Neural cell (in vitro differentiated cells): Measurements from ENCODE around the gene IL15RA. TPM values are rescaled to one million over a fixed set of nuclear protein-coding genes. Genes with fewer than 3 reads are reported as not detected.
"Not testable (repeated sequence)": the region's sequence is repeated elsewhere in the genome, so short reads cannot be mapped to it uniquely, and the experiment has no call there.

Source experiments
- H2AFZ ChIP-seq: fragments of 200-600, 300-800 bp; sonication (generic), shearing (Covaris generic); 2 replicates; pipeline ENCODE4 v1.6.0; 2014; ENCODE audit warnings: low read depth, mild to moderate bottlenecking, antibody characterized with exemption, low read length, moderate library complexity
- H3F3A ChIP-seq: fragments of 200-600 bp; shearing (Covaris generic); 2 replicates; pipeline ENCODE4 v1.6.1; 2016; ENCODE audit warnings: mild to moderate bottlenecking, moderate library complexity, mixed read lengths, antibody characterized with exemption, low read length; ENCODE audit not compliant: insufficient read depth, poor library complexity, severe bottlenecking
- H3K27ac ChIP-seq: fragments of 200-600, 300-800 bp; sonication (generic), shearing (Covaris generic); 2 replicates; pipeline ENCODE4 v1.5.1; 2014; ENCODE audit warnings: mild to moderate bottlenecking, low read length, moderate library complexity
- H3K27me3 ChIP-seq: fragments of 300-800, 200-600 bp; sonication (generic), shearing (Covaris generic); 2 replicates; pipeline ENCODE4 v1.6.0; 2014; ENCODE audit warnings: mild to moderate bottlenecking, low read depth, low read length, moderate library complexity; ENCODE audit not compliant: insufficient read depth
- H3K36me3 ChIP-seq: fragments of 300-800, 200-600 bp; sonication (generic), shearing (Covaris generic); 2 replicates; pipeline ENCODE4 v1.5.1; 2014; ENCODE audit warnings: mild to moderate bottlenecking, antibody characterized with exemption, low read length, moderate library complexity; ENCODE audit not compliant: insufficient read depth
- H3K4me2 ChIP-seq: fragments of 300-800, 200-600 bp; sonication (generic), shearing (Covaris generic); 2 replicates; pipeline ENCODE4 v1.6.0; 2014; ENCODE audit warnings: mild to moderate bottlenecking, low read length
- H3K4me3 ChIP-seq: fragments of 300-800, 200-600 bp; sonication (generic), shearing (Covaris generic); 2 replicates; pipeline ENCODE4 v1.5.1; 2014; ENCODE audit warnings: mild to moderate bottlenecking, low read length, moderate library complexity
- H3K79me2 ChIP-seq: fragments of 200-600 bp; shearing (Covaris generic); replicated peaks from 2 replicates; pipeline ENCODE4 v1.6.0; 2014; ENCODE audit warnings: mild to moderate bottlenecking, low read length, moderate library complexity; ENCODE audit not compliant: insufficient read depth
- H3K9ac ChIP-seq: fragments of 300-800, 200-600 bp; sonication (generic), shearing (Covaris generic); 2 replicates; pipeline ENCODE4 v1.6.1; 2016; ENCODE audit warnings: mild to moderate bottlenecking, low read length, mixed read lengths
- H3K9me2 ChIP-seq: fragments of 200-600 bp; shearing (Covaris generic); 2 replicates; pipeline ENCODE4 v1.6.1; 2016; ENCODE audit warnings: mild to moderate bottlenecking, low read length, mixed read lengths; ENCODE audit not compliant: insufficient read depth
- H3K9me3 ChIP-seq: fragments of 200-600, 300-800 bp; sonication (generic), shearing (Covaris generic); 2 replicates; pipeline ENCODE4 v1.6.1; 2016; ENCODE audit warnings: mild to moderate bottlenecking, mixed run types, low read length, moderate library complexity, mixed read lengths
- H4K20me1 ChIP-seq: fragments of 200-600 bp; shearing (Covaris generic); 2 replicates; pipeline ENCODE4 v1.6.1; 2016; ENCODE audit warnings: mild to moderate bottlenecking, mixed run types; ENCODE audit not compliant: insufficient read depth
- CTCF ChIP-seq: fragments of 450-650 bp; IDR thresholded peaks from 2 replicates; pipeline ENCODE4 v1.5.1; 2014; ENCODE audit warnings: antibody characterized with exemption, mild to moderate bottlenecking, moderate library complexity; ENCODE audit not compliant: poor library complexity, severe bottlenecking
- EP300 ChIP-seq: fragments of 450-650 bp; conservative IDR thresholded peaks from 2 replicates; pipeline ENCODE4 v1.6.1; 2014; ENCODE audit warnings: antibody characterized with exemption, mild to moderate bottlenecking, moderate library complexity; ENCODE audit not compliant: poor library complexity, severe bottlenecking
- EZH2 ChIP-seq: fragments of 200-600, 300-800 bp; shearing (Covaris generic), sonication (generic); IDR thresholded peaks from 2 replicates; pipeline ENCODE4 v1.6.1; 2014; ENCODE audit warnings: antibody characterized with exemption, low read length, borderline replicate concordance, mild to moderate bottlenecking; ENCODE audit not compliant: insufficient read depth, poor library complexity, severe bottlenecking
- MXI1 ChIP-seq: fragments of 450-650 bp; conservative IDR thresholded peaks from 2 replicates; pipeline ENCODE4 v1.6.1; 2014; ENCODE audit warnings: antibody characterized with exemption, mild to moderate bottlenecking; ENCODE audit not compliant: poor library complexity, severe bottlenecking
- POLR2AphosphoS5 ChIP-seq: IDR thresholded peaks from 2 replicates; pipeline ENCODE4 v1.6.1; 2012
- RAD21 ChIP-seq: fragments of 450-650 bp; conservative IDR thresholded peaks from 2 replicates; pipeline ENCODE4 v1.6.1; 2014; ENCODE audit warnings: antibody characterized with exemption, mild to moderate bottlenecking, moderate library complexity
- REST ChIP-seq: IDR thresholded peaks from 2 replicates; pipeline ENCODE4 v1.6.1; 2012; ENCODE audit warnings: borderline replicate concordance
- SMC3 ChIP-seq: fragments of 450-650 bp; conservative IDR thresholded peaks from 2 replicates; pipeline ENCODE4 v1.6.1; 2014; ENCODE audit warnings: antibody characterized with exemption, mild to moderate bottlenecking, moderate library complexity; ENCODE audit not compliant: poor library complexity
- TAF1 ChIP-seq: IDR thresholded peaks from 2 replicates; pipeline ENCODE4 v1.6.1; 2012; ENCODE audit warnings: low read depth
- polyA plus RNA-seq: library from polyadenylated mRNA; depleted of rRNA; stranded (reverse); fragments of >200 nt; gene quantifications from 2 replicates; pipeline ENCODE4 v1.2.3, GENCODE V29; 2014

IL15RA gene
- polyA plus RNA-seq, 1 donor from 2014 or later = not detected

GRCh38 chr10:5961405-5962100, 15.8 kb downstream of the IL15RA start:
- Histone ChIP-seq H3K9me3 (no peaks in the 10 kb centered on the region), H4K20me1 (no peaks in the 10 kb centered on the region), H3K79me2 (no peaks in the 10 kb centered on the region), H2AFZ (no peak overlapping the region), H3K27me3 (no peaks in the 10 kb centered on the region), H3K27ac (no peak overlapping the region), H3K4me3 (no peak overlapping the region), H3K9me2 (no peaks in the 10 kb centered on the region), H3K9ac (no peak overlapping the region), H3K36me3 (no peaks in the 10 kb centered on the region), H3F3A (no peaks in the 10 kb centered on the region), H3K4me2 (no peak overlapping the region)
- TF ChIP-seq TAF1 (no peak), SMC3 (no peak), POLR2AphosphoS5 (no peak), REST (no peak), EZH2 (no peak), RAD21 (no peak), CTCF (no peak), MXI1 (no peak), EP300 (no peak)

GRCh38 chr10:5960973-5961275, 16.4 kb downstream of the IL15RA start:
- H3K27me3 ChIP-seq, H3K4me2 ChIP-seq, H3K27ac ChIP-seq, H2AFZ ChIP-seq, H3F3A ChIP-seq, H3K36me3 ChIP-seq, H3K9me2 ChIP-seq, H3K9ac ChIP-seq, H3K9me3 ChIP-seq, H3K79me2 ChIP-seq, H4K20me1 ChIP-seq, H3K4me3 ChIP-seq: not testable (repeated sequence)
